Mucosa of descending colon (tissue), 3 donors: Measurements from ENCODE around the gene OBSL1. TPM values are rescaled to one million over a fixed set of nuclear protein-coding genes. Genes with fewer than 3 reads are reported as not detected.

Experiments
- ATAC-seq: fragments of 200-7000 bp; cut with Tn5 transposase; one replicate; pipeline ENCODE4 v1.9.1; 2020; ENCODE audit warnings: mild to moderate bottlenecking, moderate library complexity
- DNase-seq, 3 donors: peaks; one replicate each; pipeline ENCODE4 v3.0.0-alpha.2; 2020
- H3K36me3 ChIP-seq: fragments of 200-600 bp; one replicate; pipeline ENCODE4 v1.8.0; 2021; ENCODE audit warnings: low read depth, mild to moderate bottlenecking
- H3K4me1 ChIP-seq: fragments of 200-600 bp; one replicate; pipeline ENCODE4 v1.8.0; 2021; ENCODE audit warnings: low read depth, mild to moderate bottlenecking
- H3K4me3 ChIP-seq: fragments of 200-600 bp; one replicate; pipeline ENCODE4 v1.8.0; 2021; ENCODE audit warnings: mild to moderate bottlenecking
- H3K9me3 ChIP-seq: fragments of 200-600 bp; one replicate; pipeline ENCODE4 v1.8.0; 2021; ENCODE audit warnings: mild to moderate bottlenecking
- intact Hi-C, 2 donors: fragments of 100-400 bp; cut with DNase I in 1 of 2; cut with micrococcal nuclease in 1 of 2; formaldehyde crosslinking; loops; one replicate each; pipeline versions ENCODE4 v1.11.0 to v1.11.1; 2022; cut with DNase I, micrococcal nuclease
- total RNA-seq, 3 donors: library from RNA; stranded (reverse); fragmentation: NEBNext Ultra II Directional in 2 of 3; extraction: Animal tissue kit (Norgen Biotek cat#: 25700) in 2 of 3; gene quantifications; one replicate each; pipeline versions ENCODE4 v1.2.1 to v1.2.4, GENCODE V29; 2021 to 2023
- TF ChIP-seq, protein P1 (sequence below): fragments of 200-600 bp; IDR thresholded peaks from one replicate; pipeline ENCODE4 v1.8.0; 2022; ENCODE audit warnings: antibody characterized with exemption, mild to moderate bottlenecking
- donor health status: DM: no; HTN: no; CAD: no; lungs with moderate emphysema.
- donor health status: DM: no; HTN: no; CAD: no.
- donor health status: DM: no; HTN: yes; CAD: no.

The OBSL1 gene
- total RNA-seq, 3 donors from 2014 or later: 7.6 to 53.0 (median 12.6) TPM

DNA sequence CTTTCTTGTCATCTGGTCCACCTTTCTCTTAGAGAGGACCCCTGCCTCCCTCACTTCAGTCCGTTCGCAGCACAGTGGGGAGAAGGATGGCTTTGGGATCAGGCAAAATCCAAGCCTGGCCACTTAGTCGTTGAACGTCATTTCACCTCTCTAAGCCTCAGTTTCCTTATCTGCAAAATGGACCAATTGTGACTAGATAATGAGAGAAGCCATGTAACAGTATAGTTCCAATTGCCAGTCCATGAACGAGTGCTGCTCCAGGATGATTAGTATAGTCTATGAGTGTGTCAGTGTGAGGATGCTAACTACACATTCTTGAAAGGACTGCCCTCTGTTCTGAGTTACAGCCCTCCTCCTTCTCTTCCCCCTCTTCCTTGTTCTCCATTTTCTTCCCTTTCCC, 1.8 kb upstream of the OBSL1 start:
- Histone ChIP-seq H3K9me3 (no peaks in the 10 kb centered on the region), H3K36me3 (no peaks in the 10 kb centered on the region), H3K4me3 (no peak overlapping the region), H3K4me1 (peaks cover 15% of the 10 kb centered on the region)
- ATAC-seq (no peak), DNase-seq (no peak)
- intact Hi-C loops: no loop called here
- TF ChIP-seq, protein P1, sequence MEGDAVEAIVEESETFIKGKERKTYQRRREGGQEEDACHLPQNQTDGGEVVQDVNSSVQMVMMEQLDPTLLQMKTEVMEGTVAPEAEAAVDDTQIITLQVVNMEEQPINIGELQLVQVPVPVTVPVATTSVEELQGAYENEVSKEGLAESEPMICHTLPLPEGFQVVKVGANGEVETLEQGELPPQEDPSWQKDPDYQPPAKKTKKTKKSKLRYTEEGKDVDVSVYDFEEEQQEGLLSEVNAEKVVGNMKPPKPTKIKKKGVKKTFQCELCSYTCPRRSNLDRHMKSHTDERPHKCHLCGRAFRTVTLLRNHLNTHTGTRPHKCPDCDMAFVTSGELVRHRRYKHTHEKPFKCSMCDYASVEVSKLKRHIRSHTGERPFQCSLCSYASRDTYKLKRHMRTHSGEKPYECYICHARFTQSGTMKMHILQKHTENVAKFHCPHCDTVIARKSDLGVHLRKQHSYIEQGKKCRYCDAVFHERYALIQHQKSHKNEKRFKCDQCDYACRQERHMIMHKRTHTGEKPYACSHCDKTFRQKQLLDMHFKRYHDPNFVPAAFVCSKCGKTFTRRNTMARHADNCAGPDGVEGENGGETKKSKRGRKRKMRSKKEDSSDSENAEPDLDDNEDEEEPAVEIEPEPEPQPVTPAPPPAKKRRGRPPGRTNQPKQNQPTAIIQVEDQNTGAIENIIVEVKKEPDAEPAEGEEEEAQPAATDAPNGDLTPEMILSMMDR: no peak

- Histone ChIP-seq H3K9me3 (no peaks in the 10 kb centered on the region), H3K4me3 (peak within 1 kb of the TSS; percentile 17), H3K4me1 (peaks cover 15% of the 10 kb centered on the region), H3K36me3 (no peaks in the 10 kb centered on the region)
- TF ChIP-seq, protein P1: no peak
- ATAC-seq (no peak), DNase-seq (no peak)
- intact Hi-C loops: no loop called here
Measured at GRCh38 chr2:219572237-219573001, 1.1 kb upstream of the OBSL1 start, which contains the start of gene INHA. Gene INHA (plus strand): TSS chr2:219572310. CDS start chr2:219572375, 65 bp downstream.

GRCh38 chr2:219570924-219571310, 422 bp downstream of the OBSL1 start:
- no peaks in the 10 kb centered on the region for H3K9me3 ChIP-seq
- peaks cover 15% of the 10 kb centered on the region for H3K4me1 ChIP-seq
- intact Hi-C loops: no loop called here
- H3K36me3 ChIP-seq: no peaks in the 10 kb centered on the region
- DNase-seq: no peak
- peak; percentile 27 for ATAC-seq
- TF ChIP-seq, protein P1: no peak
- H3K4me3 ChIP-seq: peak overlapping the region; percentile 17

GRCh38 chr2:219570194-219570923, 980 bp downstream of the OBSL1 start:
- Histone ChIP-seq H3K9me3 (no peaks in the 10 kb centered on the region), H3K4me1 (peaks cover 15% of the 10 kb centered on the region), H3K36me3 (no peaks in the 10 kb centered on the region), H3K4me3 (peak overlapping the region; percentile 17)
- intact Hi-C loops: no loop called here
- TF ChIP-seq, protein P1: no peak
- DNase-seq (peak in 2 of 3 donors; percentile 17 to 49), ATAC-seq (peak; percentile 60)

DNA sequence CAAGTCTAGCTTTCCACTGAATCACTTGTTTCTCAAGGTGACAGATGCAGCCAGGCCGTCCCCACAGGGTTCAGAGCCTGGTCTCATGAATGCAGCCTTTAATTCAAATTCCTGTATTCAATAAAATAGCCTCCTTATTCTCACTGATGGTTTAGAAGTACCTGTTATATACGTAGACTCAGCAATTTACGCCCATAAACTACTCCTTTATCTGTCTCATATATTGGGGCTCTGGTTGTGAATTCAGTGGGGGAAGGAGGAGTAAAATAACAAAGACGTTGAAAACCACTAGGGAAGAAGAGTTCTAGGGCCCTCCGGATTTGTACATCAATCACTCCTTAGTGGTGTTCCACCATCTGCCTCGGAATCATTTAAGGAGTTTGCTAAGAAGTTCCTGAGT, 1.7 kb downstream of the OBSL1 start:
- no peak overlapping the region for H3K4me3 ChIP-seq
- intact Hi-C loops: no loop called here

More for the DNA sequence above, 1.7 kb downstream of the OBSL1 start:
- ATAC-seq (no peak), DNase-seq (no peak)
- Histone ChIP-seq H3K9me3 (no peaks in the 10 kb centered on the region), H3K36me3 (no peaks in the 10 kb centered on the region), H3K4me1 (peaks cover 15% of the 10 kb centered on the region)
- TF ChIP-seq, protein P1: no peak
